Measurements from ENCODE around the gene TACR1.

DNA sequence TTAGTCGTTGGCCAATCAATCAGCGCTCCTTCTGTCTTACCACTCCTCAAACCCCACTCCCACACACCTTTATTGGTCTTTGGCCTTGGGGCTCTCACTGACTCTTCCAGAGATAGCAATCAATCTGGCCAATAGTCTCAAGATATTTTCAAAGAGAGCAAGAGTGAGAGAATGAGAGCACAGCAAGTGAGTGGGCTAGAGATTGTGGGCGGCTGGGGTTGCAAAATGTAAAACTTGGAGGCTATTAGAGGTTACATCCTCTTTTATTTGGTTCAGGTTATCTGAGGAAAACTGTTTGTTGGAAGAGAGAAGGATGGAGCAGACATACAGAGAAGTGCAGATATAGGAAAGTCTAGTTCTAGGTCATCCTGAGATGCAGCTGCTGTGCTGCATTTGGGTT is 32.8 kb downstream of the TACR1 start:
- TF ChIP-seq, protein P1, sequence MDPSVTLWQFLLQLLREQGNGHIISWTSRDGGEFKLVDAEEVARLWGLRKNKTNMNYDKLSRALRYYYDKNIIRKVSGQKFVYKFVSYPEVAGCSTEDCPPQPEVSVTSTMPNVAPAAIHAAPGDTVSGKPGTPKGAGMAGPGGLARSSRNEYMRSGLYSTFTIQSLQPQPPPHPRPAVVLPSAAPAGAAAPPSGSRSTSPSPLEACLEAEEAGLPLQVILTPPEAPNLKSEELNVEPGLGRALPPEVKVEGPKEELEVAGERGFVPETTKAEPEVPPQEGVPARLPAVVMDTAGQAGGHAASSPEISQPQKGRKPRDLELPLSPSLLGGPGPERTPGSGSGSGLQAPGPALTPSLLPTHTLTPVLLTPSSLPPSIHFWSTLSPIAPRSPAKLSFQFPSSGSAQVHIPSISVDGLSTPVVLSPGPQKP (IDR thresholded peaks at IDR 0.05; ENCODE audit: borderline replicate concordance, low read depth, low read length): no peak
- TF ChIP-seq, protein P2, sequence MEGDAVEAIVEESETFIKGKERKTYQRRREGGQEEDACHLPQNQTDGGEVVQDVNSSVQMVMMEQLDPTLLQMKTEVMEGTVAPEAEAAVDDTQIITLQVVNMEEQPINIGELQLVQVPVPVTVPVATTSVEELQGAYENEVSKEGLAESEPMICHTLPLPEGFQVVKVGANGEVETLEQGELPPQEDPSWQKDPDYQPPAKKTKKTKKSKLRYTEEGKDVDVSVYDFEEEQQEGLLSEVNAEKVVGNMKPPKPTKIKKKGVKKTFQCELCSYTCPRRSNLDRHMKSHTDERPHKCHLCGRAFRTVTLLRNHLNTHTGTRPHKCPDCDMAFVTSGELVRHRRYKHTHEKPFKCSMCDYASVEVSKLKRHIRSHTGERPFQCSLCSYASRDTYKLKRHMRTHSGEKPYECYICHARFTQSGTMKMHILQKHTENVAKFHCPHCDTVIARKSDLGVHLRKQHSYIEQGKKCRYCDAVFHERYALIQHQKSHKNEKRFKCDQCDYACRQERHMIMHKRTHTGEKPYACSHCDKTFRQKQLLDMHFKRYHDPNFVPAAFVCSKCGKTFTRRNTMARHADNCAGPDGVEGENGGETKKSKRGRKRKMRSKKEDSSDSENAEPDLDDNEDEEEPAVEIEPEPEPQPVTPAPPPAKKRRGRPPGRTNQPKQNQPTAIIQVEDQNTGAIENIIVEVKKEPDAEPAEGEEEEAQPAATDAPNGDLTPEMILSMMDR (conservative IDR thresholded peaks at IDR 0.05; ENCODE audit: low read depth, low read length): no peak
- TF ChIP-seq POLR2A (IDR thresholded peaks at IDR 0.05; ENCODE audit: low read depth, low read length) (no peak), RCOR1 (IDR thresholded peaks at IDR 0.05; ENCODE audit: insufficient replicate concordance, low read length) (no peak), MAZ (IDR thresholded peaks at IDR 0.05; ENCODE audit: borderline replicate concordance, low read depth, low read length) (no peak), CEBPB (IDR thresholded peaks at IDR 0.05; ENCODE audit: low read depth, low read length) (no peak), SMC3 (IDR thresholded peaks at IDR 0.05; ENCODE audit: low read depth, low read length) (no peak), MAFK (IDR thresholded peaks at IDR 0.05; ENCODE audit: low read depth, low read length) (no peak), RFX5 (IDR thresholded peaks at IDR 0.05; ENCODE audit: low read depth, low read length) (no peak), CHD1 (IDR thresholded peaks at IDR 0.05; ENCODE audit: low read depth, low read length) (no peak), FOS (IDR thresholded peaks at IDR 0.05; ENCODE audit: low read depth, low read length) (no peak), RAD21 (IDR thresholded peaks at IDR 0.05; ENCODE audit: low read length) (no peak)
- TF ChIP-seq, protein P3, sequence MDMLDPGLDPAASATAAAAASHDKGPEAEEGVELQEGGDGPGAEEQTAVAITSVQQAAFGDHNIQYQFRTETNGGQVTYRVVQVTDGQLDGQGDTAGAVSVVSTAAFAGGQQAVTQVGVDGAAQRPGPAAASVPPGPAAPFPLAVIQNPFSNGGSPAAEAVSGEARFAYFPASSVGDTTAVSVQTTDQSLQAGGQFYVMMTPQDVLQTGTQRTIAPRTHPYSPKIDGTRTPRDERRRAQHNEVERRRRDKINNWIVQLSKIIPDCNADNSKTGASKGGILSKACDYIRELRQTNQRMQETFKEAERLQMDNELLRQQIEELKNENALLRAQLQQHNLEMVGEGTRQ (IDR thresholded peaks at IDR 0.05; ENCODE audit: low read depth, low read length): no peak
